ENCODE measurements around the gene ANXA6. TPM values are rescaled to one million over a fixed set of nuclear protein-coding genes. Genes with fewer than 3 reads are reported as not detected.

The ANXA6 gene
- total and polyA plus RNA-seq, 9 of the 15 experiments (the other 6 are each of a cell fraction or from before 2014, with no cell fraction given), result 0.70 to 13.2 (median 8.3) TPM

GRCh38 chr5:151063142-151063989 lies 94.2 kb downstream of the ANXA6 start (continued):
- TF ChIP-seq ZNF280B (CRISPR knock-in tag; IDR thresholded peaks at IDR 0.05) (no peak), ATF4 (CRISPR knock-in tag; IDR thresholded peaks at IDR 0.05) (no peak), SPI1 (IDR thresholded peaks at IDR 0.05; ENCODE audit: borderline replicate concordance, low read depth, low read length) (no peak), NFRKB (IDR thresholded peaks at IDR 0.05; ENCODE audit: low read depth) (no peak), SIN3B (IDR thresholded peaks at IDR 0.05; ENCODE audit: low read depth) (no peak), ZFP30 (CRISPR knock-in tag; IDR thresholded peaks at IDR 0.05; ENCODE audit: borderline replicate concordance) (no peak), KLF6 (CRISPR knock-in tag; IDR thresholded peaks at IDR 0.05; ENCODE audit: borderline replicate concordance) (no peak), ZNF217 (CRISPR knock-in tag; IDR thresholded peaks at IDR 0.05) (no peak), ZBTB11 (CRISPR knock-in tag; IDR thresholded peaks at IDR 0.05) (no peak), MCM5 (IDR thresholded peaks at IDR 0.05; ENCODE audit: low read depth) (no peak), RUNX1 (IDR thresholded peaks at IDR 0.05; ENCODE audit: low read depth) (no peak), NFATC3 (IDR thresholded peaks at IDR 0.05) (no peak), SREBF1 (IDR thresholded peaks at IDR 0.05; ENCODE audit: borderline replicate concordance, low read depth, low read length) (no peak), ELF4 (CRISPR knock-in tag; IDR thresholded peaks at IDR 0.05) (no peak), XRCC4 (IDR thresholded peaks at IDR 0.05; ENCODE audit: extremely low read depth, insufficient read depth, insufficient read length) (no peak), C11orf30 (IDR thresholded peaks at IDR 0.05; ENCODE audit: low read depth) (peak; percentile 94), SMARCA5 (IDR thresholded peaks at IDR 0.05) (no peak), TAF7 (tag; IDR thresholded peaks at IDR 0.05) (no peak), NEUROD1 (IDR thresholded peaks at IDR 0.05; ENCODE audit: borderline replicate concordance, low read depth, low read length, partially characterized antibody) (no peak), MEF2A (IDR thresholded peaks at IDR 0.05; ENCODE audit: control insufficient read depth, low read depth, low read length) (peak; percentile 95), SOX6 (IDR thresholded peaks at IDR 0.05) (no peak), PTBP1 (IDR thresholded peaks at IDR 0.05; ENCODE audit: low read depth, low read length) (no peak)
